Measurements from ENCODE around the gene DENND2C.

Gene DENND2C

GRCh38 chr1:114671011-114671938 lies 1.4 kb upstream of the DENND2C start:
- peak; percentile 68 for TF ChIP-seq CTCF (conservative IDR thresholded peaks at IDR 0.05; ENCODE audit: low read depth)
- CTCF ChIA-PET: interaction anchor here (0.6 to 1.1 kb wide), 6 partner anchors 13 to 638 kb away, joined by 3 to 5 read pairs (median 3); no protein-coding TSS in a partner anchor
- POLR2A ChIA-PET (ENCODE audit: low non-redundant PET): interaction anchor here (1.0 kb wide), 1 partner anchor 59 kb away, joined by 3 read pairs; no protein-coding TSS in a partner anchor
- H3K27ac ChIP-seq: peak overlapping the region; percentile 96
- peak; percentile 41 for DNase-seq (ENCODE audit: low spot score)

GRCh38 chr1:114670083-114671010 lies 498 bp upstream of the DENND2C start:
- peak overlapping the region; percentile 96 for H3K27ac ChIP-seq
- TF ChIP-seq CTCF (conservative IDR thresholded peaks at IDR 0.05; ENCODE audit: low read depth): no peak
- CTCF ChIA-PET: interaction anchor here (0.6 to 0.7 kb wide), 4 partner anchors 51 to 639 kb away, joined by 3 to 5 read pairs (median 4); no protein-coding TSS in a partner anchor
- peak; percentile 96 for DNase-seq (ENCODE audit: low spot score)
- POLR2A ChIA-PET (ENCODE audit: low non-redundant PET): interaction anchor here (1.0 kb wide), 1 partner anchor 58 kb away, joined by 3 read pairs; no protein-coding TSS in a partner anchor

GRCh38 chr1:114668784-114669561 lies 876 bp downstream of the DENND2C start:
- H3K27ac ChIP-seq: peak overlapping the region; percentile 96
- ChIA-PET CTCF (interaction anchor here (0.5 to 1.1 kb wide), 2 partner anchors 245 to 322 kb away, joined by 3 to 4 read pairs; no protein-coding TSS in a partner anchor), POLR2A (ENCODE audit: low non-redundant PET) (interaction anchor here (0.7 kb wide), 2 partner anchors 58 kb away, joined by 3 to 4 read pairs; no protein-coding TSS in a partner anchor)
- DNase-seq (ENCODE audit: low spot score): peak; percentile 62
- no peak for TF ChIP-seq CTCF (conservative IDR thresholded peaks at IDR 0.05; ENCODE audit: low read depth)

GRCh38 chr1:114668373-114668772 lies 1.5 kb downstream of the DENND2C start:
- ChIA-PET POLR2A (ENCODE audit: low non-redundant PET) (interaction anchor here (0.7 kb wide), 1 partner anchor 57 kb away, joined by 3 read pairs; no protein-coding TSS in a partner anchor), CTCF (interaction anchor here (0.6 kb wide), 2 partner anchors 67 to 1147 kb away, joined by 3 to 4 read pairs; no protein-coding TSS in a partner anchor)
- no peak overlapping the region for H3K27ac ChIP-seq
- TF ChIP-seq CTCF (conservative IDR thresholded peaks at IDR 0.05; ENCODE audit: low read depth): no peak
- no peak for DNase-seq (ENCODE audit: low spot score)

- POLR2A ChIA-PET (ENCODE audit: low non-redundant PET): no interaction called here
- CTCF ChIA-PET: no interaction called here
- no peak for DNase-seq (ENCODE audit: low spot score)
- TF ChIP-seq CTCF (conservative IDR thresholded peaks at IDR 0.05; ENCODE audit: low read depth): no peak
- H3K27ac ChIP-seq: no peak overlapping the region
Observed at GRCh38 chr1:114666954-114667353, 2.9 kb downstream of the DENND2C start.

Measured in RWPE1 (cell line).